Measurements from ENCODE around the gene PTH.

Gene PTH

GRCh38 chr11:13495929-13496328 lies at the start of gene PTH:
PTH (minus strand) TSS chr11:13495997; CDS start chr11:13492855, 3,142 bp downstream.
- no peak for DNase-seq (ENCODE audit: low read depth, low spot score)

- DNase-seq (ENCODE audit: low read depth, low spot score) = no peak
Observed at GRCh38 chr11:13538044-13538443, 42.2 kb upstream of the PTH start.

GRCh38 chr11:13535819-13536218 lies 40.0 kb upstream of the PTH start:
- DNase-seq (ENCODE audit: low read depth, low spot score) = no peak

- no peak for DNase-seq (ENCODE audit: low read depth, low spot score)
Observed at GRCh38 chr11:13534358-13534757, 38.6 kb upstream of the PTH start.

- no peak for DNase-seq (ENCODE audit: low read depth, low spot score)
Observed at GRCh38 chr11:13525257-13525656, 29.5 kb upstream of the PTH start.

- DNase-seq (ENCODE audit: low read depth, low spot score) = no peak
Observed at GRCh38 chr11:13503393-13503792, 7.6 kb upstream of the PTH start.

- no peak for DNase-seq (ENCODE audit: low read depth, low spot score)
Observed at GRCh38 chr11:13502492-13502891, 6.7 kb upstream of the PTH start.

GRCh38 chr11:13494051-13494450 lies 1.7 kb downstream of the PTH start:
- DNase-seq (ENCODE audit: low read depth, low spot score) = no peak

- no peak for DNase-seq (ENCODE audit: low read depth, low spot score)
Observed at GRCh38 chr11:13487661-13488030, 8.2 kb downstream of the PTH start.

GRCh38 chr11:13486926-13487660 lies 8.7 kb downstream of the PTH start:
- peak; percentile 40 for DNase-seq (ENCODE audit: low read depth, low spot score)

- no peak for DNase-seq (ENCODE audit: low read depth, low spot score)
Observed at GRCh38 chr11:13480198-13480597, 15.6 kb downstream of the PTH start.

- DNase-seq (ENCODE audit: low read depth, low spot score) = no peak
Observed at GRCh38 chr11:13479688-13480087, 16.1 kb downstream of the PTH start.

- DNase-seq (ENCODE audit: low read depth, low spot score) = no peak
Observed at GRCh38 chr11:13475091-13475490, 20.7 kb downstream of the PTH start.

- DNase-seq (ENCODE audit: low read depth, low spot score) = no peak
Observed at GRCh38 chr11:13473013-13473722, 22.6 kb downstream of the PTH start.

GRCh38 chr11:13468750-13469149 lies 27.0 kb downstream of the PTH start:
- DNase-seq (ENCODE audit: low read depth, low spot score) = no peak

GRCh38 chr11:13465909-13466371 lies 29.9 kb downstream of the PTH start:
- no peak for DNase-seq (ENCODE audit: low read depth, low spot score)

GRCh38 chr11:13463779-13464290 lies 32.0 kb downstream of the PTH start:
- no peak for DNase-seq (ENCODE audit: low read depth, low spot score)

- peak; percentile 87 for DNase-seq (ENCODE audit: low read depth, low spot score)
Observed at GRCh38 chr11:13462901-13463778, 32.7 kb downstream of the PTH start, which contains the start of gene BTBD10. BTBD10 (minus strand) TSS chr11:13463222; CDS start chr11:13445124, 18,098 bp downstream.

- DNase-seq (ENCODE audit: low read depth, low spot score) = peak; percentile 30
Observed at GRCh38 chr11:13462311-13462900, 33.4 kb downstream of the PTH start.

- no peak for DNase-seq (ENCODE audit: low read depth, low spot score)
Observed at GRCh38 chr11:13461291-13461690, 34.5 kb downstream of the PTH start.

- no peak for DNase-seq (ENCODE audit: low read depth, low spot score)
Observed at GRCh38 chr11:13450832-13451397, 44.9 kb downstream of the PTH start.

Data from activated CD4-positive, CD25-positive, alpha-beta regulatory T cell treated with anti-CD3 and anti-CD28 coated beads, Interleukin-2, amount 50 U/mL, for 16 hours (primary cell).